HG03354 (cell line): ENCODE results near the gene SOX13.

Experiments
- ATAC-seq: cut with Tn5 transposase; IDR thresholded peaks from one replicate; pipeline ENCODE4 v1.9.1; 2021; ENCODE audit warnings: mild to moderate bottlenecking; ENCODE audit not compliant: unreplicated experiment, poor library complexity, severe bottlenecking

SOX13 gene

GRCh38 chr1:204171751-204172178 is 98.8 kb downstream of the SOX13 start:
- ATAC-seq: no peak

- no peak for ATAC-seq
Observed at GRCh38 chr1:204172404-204173029, 99.6 kb downstream of the SOX13 start.

- ATAC-seq: no peak
Observed at GRCh38 chr1:204174958-204175357, 102.0 kb downstream of the SOX13 start.

GRCh38 chr1:204176049-204176448 is 103.1 kb downstream of the SOX13 start:
- ATAC-seq: no peak

GRCh38 chr1:204177133-204177532 is 104.2 kb downstream of the SOX13 start:
- no peak for ATAC-seq
